ENCODE results near the gene FBXO42. TPM values are rescaled to one million over a fixed set of nuclear protein-coding genes. Genes with fewer than 3 reads are reported as not detected.

Gene FBXO42
- total RNA-seq: 10 to 100 TPM; 10.0 to 27.6 (median 23.2) TPM

GRCh38 chr1:16351994-16352841 lies at the start of gene FBXO42:
Gene FBXO42 (minus strand): TSS chr1:16352480. CDS start chr1:16315418, 37,062 bp downstream.
- peak; percentile 88 to 95 (median 92) for ATAC-seq (replicated peaks in 6 of 8)
- WGBS, 10 experiments: 0 to 8% (median 0%) methylated on average over 1 to 25 of the region's 81 CpGs; no CpG with 5 or more reads in 4 of the 10 experiments
- Histone ChIP-seq H3K27ac (peak within 1 kb of the TSS; percentile 91 to 95), H3K4me1 (replicated peaks in 1 of 2) (peaks cover 21% of the 10 kb centered on the region in 2 donors), H3K4me3 (peak within 1 kb of the TSS; percentile 72 to 96 (median 87))
- in situ Hi-C loops (cut with MboI; ENCODE audit: low pct_unique_long_range_greater_than_20kb in 2 of 9, low sequenced_read_pairs in 9 of 9, unreplicated experiment in 9 of 9): no loop called here

GRCh38 chr1:16398371-16398953 lies 46.2 kb upstream of the FBXO42 start:
- in situ Hi-C loops (cut with MboI; ENCODE audit: low pct_unique_long_range_greater_than_20kb in 2 of 9, low sequenced_read_pairs in 9 of 9, unreplicated experiment in 9 of 9): no loop called here
- Histone ChIP-seq H3K4me3 (no peak overlapping the region), H3K4me1 (replicated peaks in 1 of 2) (no peaks in the 10 kb centered on the region), H3K27ac (no peak overlapping the region)
- peak in 1 of 8 experiments; percentile 31 for ATAC-seq (replicated peaks in 6 of 8)
- 71 to 95% (median 87%) methylated on average over 2 to 4 of the region's 5 CpGs; no CpG with 5 or more reads in 6 of the 10 experiments for WGBS, 10 experiments

GRCh38 chr1:16397120-16397519 lies 44.8 kb upstream of the FBXO42 start:
- WGBS, 10 experiments: 50 to 93% (median 63%) methylated on average over 2 to 4 of the region's 5 CpGs; no CpG with 5 or more reads in 6 of the 10 experiments
- H3K4me1 ChIP-seq (replicated peaks in 1 of 2): peaks cover 0 to 3% of the 10 kb centered on the region in 2 donors
- H3K4me3 ChIP-seq: no peak overlapping the region
- H3K27ac ChIP-seq: no peak overlapping the region
- in situ Hi-C loops (cut with MboI; ENCODE audit: low pct_unique_long_range_greater_than_20kb in 2 of 9, low sequenced_read_pairs in 9 of 9, unreplicated experiment in 9 of 9): no loop called here
- ATAC-seq (replicated peaks in 6 of 8): no peak

DNA sequence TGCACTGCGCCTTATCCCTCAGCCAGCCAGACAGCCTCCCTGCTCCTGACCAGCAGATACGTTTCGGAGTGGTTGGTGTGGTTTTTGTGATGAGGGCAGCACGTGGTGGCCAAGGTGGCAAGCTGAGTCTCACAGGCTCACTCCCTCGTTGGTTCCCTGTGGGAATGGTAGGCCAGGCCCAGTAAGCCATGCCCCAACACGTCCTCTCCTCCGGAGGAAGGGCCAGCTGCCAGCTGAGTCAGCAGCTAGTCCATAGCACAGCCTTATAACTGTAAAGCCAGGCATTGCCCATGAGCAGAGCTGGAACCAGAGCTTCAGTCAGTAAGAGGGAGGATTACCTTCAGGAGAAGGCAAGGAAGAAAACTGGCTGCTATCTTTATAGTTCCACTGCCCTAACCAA lies 44.3 kb upstream of the FBXO42 start:
- in situ Hi-C loops (cut with MboI; ENCODE audit: low pct_unique_long_range_greater_than_20kb in 2 of 9, low sequenced_read_pairs in 9 of 9, unreplicated experiment in 9 of 9): no loop called here
- H3K27ac ChIP-seq: no peak overlapping the region
- peaks cover 0 to 5% of the 10 kb centered on the region in 2 donors for H3K4me1 ChIP-seq (replicated peaks in 1 of 2)
- peak in 2 of 8 experiments; percentile 72 to 77 for ATAC-seq (replicated peaks in 6 of 8)
- 0 to 100% (median 72%) methylated on average over 1 to 6 of the region's 7 CpGs; no CpG with 5 or more reads in 3 of the 10 experiments for WGBS, 10 experiments
- H3K4me3 ChIP-seq: no peak overlapping the region

DNA sequence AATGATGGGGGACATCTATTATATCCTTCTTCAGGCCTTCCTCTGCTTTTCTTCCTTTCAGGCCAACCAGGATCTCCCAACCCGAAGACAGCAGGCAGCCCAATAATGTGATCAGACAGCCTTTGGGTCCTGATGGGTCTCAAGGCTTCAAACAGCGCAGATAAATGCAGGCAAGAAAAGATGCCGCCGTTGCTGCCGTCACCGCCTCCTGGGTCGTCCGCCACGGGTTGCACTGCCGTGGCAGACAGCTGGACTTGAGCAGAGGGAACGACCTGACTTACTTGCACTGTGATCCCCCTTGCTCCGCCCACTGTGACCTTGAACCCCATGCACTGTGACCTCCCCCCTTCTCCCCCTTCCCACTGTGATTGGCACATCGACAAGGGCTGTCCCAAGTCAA lies 42.7 kb upstream of the FBXO42 start:
- in situ Hi-C loops (cut with MboI; ENCODE audit: low pct_unique_long_range_greater_than_20kb in 2 of 9, low sequenced_read_pairs in 9 of 9, unreplicated experiment in 9 of 9): no loop called here
- H3K4me1 ChIP-seq (replicated peaks in 1 of 2): peaks cover 0 to 8% of the 10 kb centered on the region in 2 donors
- WGBS, 10 experiments: 57 to 100% (median 94%) methylated on average over 1 to 10 of the region's 13 CpGs; no CpG with 5 or more reads in 4 of the 10 experiments
- H3K27ac ChIP-seq: no peak overlapping the region
- H3K4me3 ChIP-seq: no peak overlapping the region
- ATAC-seq (replicated peaks in 6 of 8): no peak

DNA sequence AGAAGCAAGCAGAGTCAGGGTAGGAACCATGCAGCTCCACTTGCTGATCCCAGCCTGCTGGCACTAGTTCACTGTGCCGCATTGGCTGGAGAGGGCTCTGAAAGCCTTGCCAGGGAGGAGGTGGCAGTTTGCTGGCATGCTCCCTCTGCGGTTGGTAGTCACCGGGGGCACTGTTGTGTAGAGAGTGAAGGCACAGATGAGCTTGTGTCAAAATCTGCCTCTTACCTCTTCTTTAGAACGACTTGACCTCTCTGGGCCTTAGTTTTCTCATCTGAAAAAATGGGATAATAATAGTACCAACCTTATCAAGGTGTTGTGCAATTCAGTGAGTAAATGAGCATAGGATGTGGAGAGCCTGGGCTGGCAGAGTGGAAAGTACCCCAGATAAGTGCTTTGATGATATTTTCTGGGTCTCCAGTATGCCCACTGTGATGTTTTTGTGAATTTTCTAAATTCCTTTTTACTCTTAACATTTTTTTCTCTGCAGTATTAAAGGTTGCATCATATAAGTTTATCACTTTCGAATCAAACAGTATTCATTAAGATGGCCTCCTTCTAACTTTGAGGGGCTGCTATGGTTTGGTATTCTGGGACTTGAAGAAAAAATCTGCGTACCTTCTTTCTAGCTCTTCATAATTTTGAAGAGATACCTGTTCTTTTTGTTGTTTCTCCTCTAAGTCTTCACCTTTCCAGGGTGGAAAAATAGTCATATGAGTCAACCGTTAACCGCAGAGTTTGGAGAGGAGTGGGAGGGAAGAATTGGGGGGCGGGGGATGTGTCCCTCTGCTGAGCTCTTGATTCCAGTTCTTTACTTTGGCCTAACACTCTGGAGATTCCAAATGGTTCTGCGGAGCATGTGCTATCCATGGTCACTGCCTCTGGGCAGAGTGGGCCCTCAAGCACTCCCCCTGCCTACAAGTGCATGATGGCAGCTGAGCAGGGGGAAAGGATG lies 41.6 kb upstream of the FBXO42 start:
- Histone ChIP-seq H3K4me1 (replicated peaks in 1 of 2) (peaks cover 0 to 8% of the 10 kb centered on the region in 2 donors), H3K27ac (no peak overlapping the region), H3K4me3 (no peak overlapping the region)
- in situ Hi-C loops (cut with MboI; ENCODE audit: low pct_unique_long_range_greater_than_20kb in 2 of 9, low sequenced_read_pairs in 9 of 9, unreplicated experiment in 9 of 9): no loop called here
- peak in 1 of 8 experiments; percentile 9 for ATAC-seq (replicated peaks in 6 of 8)
- WGBS, 10 experiments: 87 to 100% (median 94%) methylated on average over 2 to 9 of the region's 10 CpGs

DNA sequence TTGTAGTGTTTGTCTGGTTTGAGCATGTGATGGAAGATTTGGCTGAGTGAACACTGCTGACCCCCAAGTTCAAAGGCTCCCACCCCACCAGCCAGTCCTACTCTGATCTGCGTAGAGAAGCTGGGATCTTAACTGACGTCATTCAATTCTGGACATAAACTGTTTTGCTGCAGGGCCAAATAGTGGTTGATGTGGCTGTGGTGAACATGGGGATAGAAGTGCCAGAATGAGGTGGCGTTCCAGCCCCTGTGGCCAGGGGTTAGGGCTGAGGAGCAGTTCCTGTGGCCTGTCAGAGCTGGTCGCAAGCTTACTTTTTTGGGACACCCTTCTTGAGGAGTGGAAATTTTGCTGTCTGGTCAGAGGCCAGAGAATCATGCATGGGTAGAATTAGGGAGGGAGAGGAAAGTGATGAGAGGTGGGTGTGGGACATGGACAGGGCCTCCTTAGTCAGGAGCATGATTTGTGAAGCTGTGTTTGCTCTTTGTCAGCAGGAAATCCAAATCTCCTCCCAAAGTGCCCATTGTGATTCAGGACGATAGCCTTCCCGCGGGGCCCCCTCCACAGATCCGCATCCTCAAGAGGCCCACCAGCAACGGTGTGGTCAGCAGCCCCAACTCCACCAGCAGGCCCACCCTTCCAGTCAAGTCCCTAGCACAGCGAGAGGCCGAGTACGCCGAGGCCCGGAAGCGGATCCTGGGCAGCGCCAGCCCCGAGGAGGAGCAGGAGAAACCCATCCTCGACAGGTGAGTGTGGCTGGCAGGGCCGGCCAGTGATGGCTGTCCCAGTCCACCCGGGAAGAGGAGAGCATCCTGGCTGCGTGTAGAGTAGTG lies 40.7 kb upstream of the FBXO42 start:
- peak in 4 of 8 experiments; percentile 8 to 59 (median 26) for ATAC-seq (replicated peaks in 6 of 8)
- H3K27ac ChIP-seq: no peak overlapping the region
- H3K4me1 ChIP-seq (replicated peaks in 1 of 2): peaks cover 0 to 8% of the 10 kb centered on the region in 2 donors
- no peak overlapping the region for H3K4me3 ChIP-seq
- in situ Hi-C loops (cut with MboI; ENCODE audit: low pct_unique_long_range_greater_than_20kb in 2 of 9, low sequenced_read_pairs in 9 of 9, unreplicated experiment in 9 of 9): no loop called here
- WGBS, 10 experiments: 45 to 100% (median 81%) methylated on average over 1 to 19 of the region's 21 CpGs; no CpG with 5 or more reads in 2 of the 10 experiments

DNA sequence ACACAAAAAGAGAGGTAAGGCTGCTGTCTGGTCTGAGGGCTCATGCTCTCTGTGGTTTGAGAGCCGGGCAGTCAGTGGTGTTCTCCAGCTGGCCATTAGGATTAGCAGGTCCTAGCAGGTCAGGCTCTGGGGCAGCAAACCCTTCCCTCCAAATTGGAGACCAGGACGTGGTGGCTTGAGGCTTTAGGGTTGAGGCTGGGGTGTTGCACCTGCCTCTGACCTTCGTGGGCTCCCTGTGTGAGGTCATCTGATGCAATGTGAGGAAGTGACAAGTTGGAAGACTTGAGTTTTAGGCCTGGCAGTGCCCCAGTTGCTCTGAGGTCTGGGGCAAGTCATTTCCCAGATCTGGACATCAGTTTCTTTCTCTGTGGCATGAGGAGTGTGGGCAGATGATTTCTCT lies 39.1 kb upstream of the FBXO42 start:
- no peak for ATAC-seq (replicated peaks in 6 of 8)
- Histone ChIP-seq H3K27ac (no peak overlapping the region), H3K4me1 (replicated peaks in 1 of 2) (peaks cover 0 to 8% of the 10 kb centered on the region in 2 donors), H3K4me3 (no peak overlapping the region)
- WGBS, 10 experiments: 29 to 100% (median 93%) methylated on average over 1 to 3 of the region's 3 CpGs; no CpG with 5 or more reads in 3 of the 10 experiments
- in situ Hi-C loops (cut with MboI; ENCODE audit: low pct_unique_long_range_greater_than_20kb in 2 of 9, low sequenced_read_pairs in 9 of 9, unreplicated experiment in 9 of 9): no loop called here

- ATAC-seq (replicated peaks in 6 of 8): peak in 2 of 8 experiments; percentile 14 to 30
- in situ Hi-C loops (cut with MboI; ENCODE audit: low pct_unique_long_range_greater_than_20kb in 2 of 9, low sequenced_read_pairs in 9 of 9, unreplicated experiment in 9 of 9): no loop called here
- peaks cover 0 to 5% of the 10 kb centered on the region in 2 donors for H3K4me1 ChIP-seq (replicated peaks in 1 of 2)
- 51 to 100% (median 96%) methylated on average over 2 to 13 of the region's 14 CpGs for WGBS, 10 experiments
- H3K27ac ChIP-seq: no peak overlapping the region
- H3K4me3 ChIP-seq: no peak overlapping the region
Observed at GRCh38 chr1:16387201-16388188, 35.2 kb upstream of the FBXO42 start.

- H3K27ac ChIP-seq: no peak overlapping the region
- 20 to 100% (median 97%) methylated on average over 1 to 5 of the region's 5 CpGs; no CpG with 5 or more reads in 4 of the 10 experiments for WGBS, 10 experiments
- peak in 4 of 8 experiments; percentile 34 to 78 (median 52) for ATAC-seq (replicated peaks in 6 of 8)
- in situ Hi-C loops (cut with MboI; ENCODE audit: low pct_unique_long_range_greater_than_20kb in 2 of 9, low sequenced_read_pairs in 9 of 9, unreplicated experiment in 9 of 9): no loop called here
- peaks cover 0 to 2% of the 10 kb centered on the region in 2 donors for H3K4me1 ChIP-seq (replicated peaks in 1 of 2)
- H3K4me3 ChIP-seq: no peak overlapping the region
Observed at GRCh38 chr1:16386454-16387113, 34.3 kb upstream of the FBXO42 start.
